OCI-LY1 (cell line): Measurements from ENCODE around the gene CAPN12.

ENCODE experiments used
- H2AFZ ChIP-seq: fragments of 200-600 bp; sonication (generic), shearing (Covaris generic); 2 replicates; pipeline ENCODE4 v1.6.0; 2014; ENCODE audit warnings: antibody characterized with exemption, mild to moderate bottlenecking, low read length
- H3F3A ChIP-seq: fragments of 200-600 bp; sonication (generic), shearing (Covaris generic); 2 replicates; pipeline ENCODE4 v1.6.0; 2014; ENCODE audit warnings: mild to moderate bottlenecking, antibody characterized with exemption, low read length, moderate library complexity; ENCODE audit not compliant: insufficient read depth
- H3K27ac ChIP-seq: fragments of 200-600 bp; sonication (generic); 2 replicates; pipeline ENCODE4 v1.5.1; 2014; ENCODE audit warnings: low read length, mixed run types, mild to moderate bottlenecking, low read depth; ENCODE audit not compliant: poor library complexity, severe bottlenecking
- H3K27me3 ChIP-seq: fragments of 200-600 bp; sonication (generic); 2 replicates; pipeline ENCODE4 v1.6.0; 2014; ENCODE audit warnings: antibody characterized with exemption, mild to moderate bottlenecking, low read length, moderate library complexity; ENCODE audit not compliant: insufficient read depth
- H3K36me3 ChIP-seq: fragments of 200-600 bp; sonication (generic); 2 replicates; pipeline ENCODE4 v1.6.1; 2014; ENCODE audit warnings: mild to moderate bottlenecking, antibody characterized with exemption, low read length, moderate library complexity, mixed read lengths; ENCODE audit not compliant: insufficient read depth
- H3K4me1 ChIP-seq: fragments of 200-600 bp; sonication (generic); 2 replicates; pipeline ENCODE4 v1.5.1; 2014; ENCODE audit warnings: mild to moderate bottlenecking, low read length, moderate library complexity; ENCODE audit not compliant: insufficient read depth, severe bottlenecking
- H3K4me2 ChIP-seq: fragments of 200-600 bp; sonication (generic), shearing (Covaris generic); 2 replicates; pipeline ENCODE4 v1.6.1; 2014; ENCODE audit warnings: low read length
- H3K4me3 ChIP-seq: fragments of 200-600 bp; sonication (generic); 2 replicates; pipeline ENCODE4 v1.5.1; 2014; ENCODE audit warnings: low read length, low read depth, mild to moderate bottlenecking, mixed read lengths; ENCODE audit not compliant: poor library complexity, severe bottlenecking
- H3K79me2 ChIP-seq: fragments of 200-600 bp; shearing (Covaris generic); 2 replicates; pipeline ENCODE4 v1.6.1; 2016; ENCODE audit warnings: mixed run types, low read length, mixed read lengths; ENCODE audit not compliant: insufficient read depth
- H3K9ac ChIP-seq: fragments of 200-600 bp; sonication (generic), shearing (Covaris generic); 2 replicates; pipeline ENCODE4 v1.6.1; 2014; ENCODE audit warnings: mild to moderate bottlenecking, low read length, mixed read lengths
- H3K9me2 ChIP-seq: fragments of 200-600 bp; sonication (generic), shearing (Covaris generic); 2 replicates; pipeline ENCODE4 v1.6.1; 2014; ENCODE audit warnings: low read depth, mild to moderate bottlenecking, low read length, mixed read lengths
- H3K9me3 ChIP-seq: fragments of 200-600 bp; shearing (Covaris generic); 2 replicates; pipeline ENCODE4 v1.6.1; 2014; ENCODE audit warnings: low read length, mixed read lengths
- H4K20me1 ChIP-seq: fragments of 200-600 bp; sonication (generic), shearing (Covaris generic); 2 replicates; pipeline ENCODE4 v1.6.0; 2016; ENCODE audit warnings: mild to moderate bottlenecking, low read length; ENCODE audit not compliant: insufficient read depth
- EZH2 ChIP-seq: fragments of 200-600 bp; sonication (generic), shearing (Covaris generic); IDR thresholded peaks from 2 replicates; pipeline ENCODE4 v1.8.0; 2017; ENCODE audit warnings: borderline replicate concordance, mixed run types, mild to moderate bottlenecking, antibody characterized with exemption, low read length, moderate library complexity, mixed read lengths
- TF ChIP-seq, protein P1 (sequence below): fragments of 200-600 bp; sonication (generic), shearing (Covaris generic); IDR thresholded peaks from 2 replicates; pipeline ENCODE4 v1.5.1; 2017; ENCODE audit warnings: mild to moderate bottlenecking, antibody characterized with exemption, low read length, moderate library complexity, mixed read lengths

The CAPN12 gene

DNA sequence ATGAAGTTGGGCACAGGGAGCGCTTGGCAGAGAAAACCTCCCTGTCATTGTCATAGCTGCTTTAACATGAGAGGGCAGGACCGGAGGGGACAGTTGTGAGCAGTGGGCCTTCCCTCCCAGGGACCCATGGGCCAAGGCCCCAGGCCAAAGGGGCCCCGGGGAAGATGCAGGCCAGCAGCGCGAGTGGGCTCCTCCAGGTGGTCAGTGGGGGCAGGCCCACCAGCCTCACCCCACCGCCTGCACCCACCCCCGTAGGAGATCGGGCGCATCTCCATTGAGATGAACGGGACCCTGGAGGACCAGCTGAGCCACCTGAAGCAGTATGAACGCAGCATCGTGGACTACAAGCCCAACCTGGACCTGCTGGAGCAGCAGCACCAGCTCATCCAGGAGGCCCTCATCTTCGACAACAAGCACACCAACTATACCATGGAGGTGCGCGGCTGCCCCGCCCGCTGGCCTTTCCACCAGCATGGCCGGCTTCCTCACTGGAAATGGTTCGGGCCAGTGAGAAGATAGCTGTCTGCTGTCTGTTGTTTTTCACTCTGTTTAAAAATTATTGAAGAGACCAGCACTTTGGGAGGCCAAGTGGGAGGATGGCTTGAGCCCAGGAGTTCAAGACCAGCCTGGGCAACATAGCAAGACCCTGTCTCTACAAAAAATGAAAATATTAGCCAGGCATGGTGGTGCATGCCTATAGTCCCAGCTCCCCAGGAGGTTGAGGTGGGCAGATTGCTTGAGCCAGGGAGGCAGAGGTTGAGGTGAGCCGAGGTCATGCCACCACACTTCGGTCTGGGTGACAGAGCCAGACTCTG is 18.6 kb downstream of the CAPN12 start:
- no peak overlapping the region for H2AFZ ChIP-seq
- H3K9ac ChIP-seq, result no peak overlapping the region
- no peak overlapping the region for H3K27ac ChIP-seq
- H3K9me3 ChIP-seq, result no peaks in the 10 kb centered on the region
- no peaks in the 10 kb centered on the region for H3F3A ChIP-seq
- no peaks in the 10 kb centered on the region for H4K20me1 ChIP-seq
- peaks cover 78% of the 10 kb centered on the region for H3K36me3 ChIP-seq
- no peaks in the 10 kb centered on the region for H3K4me1 ChIP-seq
- no peaks in the 10 kb centered on the region for H3K27me3 ChIP-seq
- no peak overlapping the region for H3K4me2 ChIP-seq
- no peaks in the 10 kb centered on the region for H3K9me2 ChIP-seq
- no peak for TF ChIP-seq EZH2
- TF ChIP-seq, protein P1, sequence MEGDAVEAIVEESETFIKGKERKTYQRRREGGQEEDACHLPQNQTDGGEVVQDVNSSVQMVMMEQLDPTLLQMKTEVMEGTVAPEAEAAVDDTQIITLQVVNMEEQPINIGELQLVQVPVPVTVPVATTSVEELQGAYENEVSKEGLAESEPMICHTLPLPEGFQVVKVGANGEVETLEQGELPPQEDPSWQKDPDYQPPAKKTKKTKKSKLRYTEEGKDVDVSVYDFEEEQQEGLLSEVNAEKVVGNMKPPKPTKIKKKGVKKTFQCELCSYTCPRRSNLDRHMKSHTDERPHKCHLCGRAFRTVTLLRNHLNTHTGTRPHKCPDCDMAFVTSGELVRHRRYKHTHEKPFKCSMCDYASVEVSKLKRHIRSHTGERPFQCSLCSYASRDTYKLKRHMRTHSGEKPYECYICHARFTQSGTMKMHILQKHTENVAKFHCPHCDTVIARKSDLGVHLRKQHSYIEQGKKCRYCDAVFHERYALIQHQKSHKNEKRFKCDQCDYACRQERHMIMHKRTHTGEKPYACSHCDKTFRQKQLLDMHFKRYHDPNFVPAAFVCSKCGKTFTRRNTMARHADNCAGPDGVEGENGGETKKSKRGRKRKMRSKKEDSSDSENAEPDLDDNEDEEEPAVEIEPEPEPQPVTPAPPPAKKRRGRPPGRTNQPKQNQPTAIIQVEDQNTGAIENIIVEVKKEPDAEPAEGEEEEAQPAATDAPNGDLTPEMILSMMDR, result no peak
- H3K79me2 ChIP-seq, result no peaks in the 10 kb centered on the region
- H3K4me3 ChIP-seq, result no peak overlapping the region

DNA sequence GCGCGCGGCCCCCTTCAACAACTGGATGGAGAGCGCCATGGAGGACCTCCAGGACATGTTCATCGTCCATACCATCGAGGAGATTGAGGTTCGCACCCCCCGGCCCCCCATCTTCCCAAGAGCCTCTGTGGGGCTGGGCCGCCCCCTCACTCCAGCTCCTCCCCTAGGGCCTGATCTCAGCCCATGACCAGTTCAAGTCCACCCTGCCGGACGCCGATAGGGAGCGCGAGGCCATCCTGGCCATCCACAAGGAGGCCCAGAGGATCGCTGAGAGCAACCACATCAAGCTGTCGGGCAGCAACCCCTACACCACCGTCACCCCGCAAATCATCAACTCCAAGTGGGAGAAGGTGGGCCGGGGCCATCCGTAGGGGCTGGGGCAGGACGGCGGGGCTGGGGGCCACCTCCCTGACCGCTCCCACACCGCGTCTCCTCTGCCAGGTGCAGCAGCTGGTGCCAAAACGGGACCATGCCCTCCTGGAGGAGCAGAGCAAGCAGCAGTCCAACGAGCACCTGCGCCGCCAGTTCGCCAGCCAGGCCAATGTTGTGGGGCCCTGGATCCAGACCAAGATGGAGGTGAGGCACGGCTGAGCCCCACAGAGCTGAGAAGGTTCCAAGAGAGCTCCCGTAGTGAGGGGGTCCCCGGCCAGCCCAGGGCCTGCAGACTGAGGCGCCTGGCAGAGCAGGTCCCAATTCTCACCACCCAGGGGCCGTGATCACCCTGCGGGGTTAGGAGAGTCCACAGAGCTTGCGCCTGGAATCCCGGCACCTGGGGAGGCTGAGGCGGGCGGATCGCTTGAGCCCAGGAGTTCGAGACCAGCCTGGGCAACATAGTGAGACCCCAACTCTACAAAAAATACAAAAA is 20.1 kb downstream of the CAPN12 start:
- H3K4me3 ChIP-seq, result no peak overlapping the region
- H3K79me2 ChIP-seq, result no peaks in the 10 kb centered on the region
- no peak overlapping the region for H3K27ac ChIP-seq
- no peaks in the 10 kb centered on the region for H3K9me2 ChIP-seq
- no peak overlapping the region for H2AFZ ChIP-seq
- no peaks in the 10 kb centered on the region for H3K4me1 ChIP-seq
- H3K9me3 ChIP-seq, result no peaks in the 10 kb centered on the region
- H3K9ac ChIP-seq, result no peak overlapping the region
- no peaks in the 10 kb centered on the region for H4K20me1 ChIP-seq
- H3K27me3 ChIP-seq, result no peaks in the 10 kb centered on the region
- no peak for TF ChIP-seq EZH2
- TF ChIP-seq, protein P1, result no peak
- H3K4me2 ChIP-seq, result no peak overlapping the region
- peaks cover 72% of the 10 kb centered on the region for H3K36me3 ChIP-seq
- no peaks in the 10 kb centered on the region for H3F3A ChIP-seq

DNA sequence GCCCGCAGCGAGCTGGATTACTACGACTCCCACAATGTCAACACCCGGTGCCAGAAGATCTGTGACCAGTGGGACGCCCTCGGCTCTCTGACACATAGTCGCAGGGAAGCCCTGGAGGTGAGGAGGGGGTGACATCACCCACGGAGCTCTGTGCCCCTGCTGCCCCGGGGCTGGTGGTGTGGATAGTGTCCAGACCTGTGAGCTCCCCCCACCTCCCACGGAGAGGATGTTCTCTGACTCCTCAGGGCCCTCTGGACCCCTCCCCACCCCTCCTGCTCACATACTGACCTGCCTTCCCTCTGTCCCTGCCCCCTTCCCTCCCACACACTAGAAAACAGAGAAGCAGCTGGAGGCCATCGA is 20.7 kb downstream of the CAPN12 start:
- Histone ChIP-seq H3K79me2 (no peaks in the 10 kb centered on the region), H3K9ac (no peak overlapping the region), H3K9me3 (no peaks in the 10 kb centered on the region), H3K9me2 (no peaks in the 10 kb centered on the region), H3K4me2 (no peak overlapping the region), H3K36me3 (peaks cover 69% of the 10 kb centered on the region), H3F3A (no peaks in the 10 kb centered on the region), H3K4me1 (no peaks in the 10 kb centered on the region), H4K20me1 (no peaks in the 10 kb centered on the region), H2AFZ (no peak overlapping the region), H3K4me3 (no peak overlapping the region), H3K27ac (no peak overlapping the region), H3K27me3 (no peaks in the 10 kb centered on the region)
- no peak for TF ChIP-seq EZH2
- TF ChIP-seq, protein P1, result no peak
